ENCODE measurements around the gene ARHGAP44. TPM values are rescaled to one million over a fixed set of nuclear protein-coding genes. Genes with fewer than 3 reads are reported as not detected.

The ARHGAP44 gene
- total RNA-seq, 1 donor from 2014 or later = 6.5 TPM

DNA sequence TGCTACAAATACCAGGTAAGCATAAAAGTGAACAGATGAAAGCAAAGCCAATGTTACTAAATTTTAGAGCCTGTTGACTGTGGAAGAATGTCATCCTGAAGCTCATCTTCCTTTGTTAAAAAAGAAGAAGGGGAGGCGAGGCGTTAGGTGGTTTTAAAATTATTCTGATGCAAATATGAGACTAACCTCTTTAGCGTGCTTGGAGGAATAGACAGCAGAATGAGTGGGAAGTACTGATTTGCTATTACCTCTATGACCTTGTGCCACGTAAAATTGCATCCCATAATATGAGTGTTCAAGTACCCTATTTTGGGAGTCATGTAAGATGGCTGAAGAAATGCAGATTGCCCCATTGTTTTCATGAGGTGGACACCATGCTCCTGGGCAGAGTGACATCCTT lies 132.8 kb downstream of the ARHGAP44 start:
- DNase-seq (ENCODE audit: low read depth, low spot score) = no peak
- Mint-ChIP-seq H3K27me3 (ENCODE audit: low read depth) (no peaks in the 10 kb centered on the region), H3K9me3 (no peaks in the 10 kb centered on the region), H3K4me3 (no peak overlapping the region), H3K36me3 (ENCODE audit: low read depth) (peaks cover 12% of the 10 kb centered on the region), H3K27ac (ENCODE audit: unreplicated experiment) (no peak overlapping the region), H3K4me1 (no peaks in the 10 kb centered on the region)
- TF ChIP-seq, protein P1, sequence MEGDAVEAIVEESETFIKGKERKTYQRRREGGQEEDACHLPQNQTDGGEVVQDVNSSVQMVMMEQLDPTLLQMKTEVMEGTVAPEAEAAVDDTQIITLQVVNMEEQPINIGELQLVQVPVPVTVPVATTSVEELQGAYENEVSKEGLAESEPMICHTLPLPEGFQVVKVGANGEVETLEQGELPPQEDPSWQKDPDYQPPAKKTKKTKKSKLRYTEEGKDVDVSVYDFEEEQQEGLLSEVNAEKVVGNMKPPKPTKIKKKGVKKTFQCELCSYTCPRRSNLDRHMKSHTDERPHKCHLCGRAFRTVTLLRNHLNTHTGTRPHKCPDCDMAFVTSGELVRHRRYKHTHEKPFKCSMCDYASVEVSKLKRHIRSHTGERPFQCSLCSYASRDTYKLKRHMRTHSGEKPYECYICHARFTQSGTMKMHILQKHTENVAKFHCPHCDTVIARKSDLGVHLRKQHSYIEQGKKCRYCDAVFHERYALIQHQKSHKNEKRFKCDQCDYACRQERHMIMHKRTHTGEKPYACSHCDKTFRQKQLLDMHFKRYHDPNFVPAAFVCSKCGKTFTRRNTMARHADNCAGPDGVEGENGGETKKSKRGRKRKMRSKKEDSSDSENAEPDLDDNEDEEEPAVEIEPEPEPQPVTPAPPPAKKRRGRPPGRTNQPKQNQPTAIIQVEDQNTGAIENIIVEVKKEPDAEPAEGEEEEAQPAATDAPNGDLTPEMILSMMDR (conservative IDR thresholded peaks at IDR 0.05) = no peak

DNA sequence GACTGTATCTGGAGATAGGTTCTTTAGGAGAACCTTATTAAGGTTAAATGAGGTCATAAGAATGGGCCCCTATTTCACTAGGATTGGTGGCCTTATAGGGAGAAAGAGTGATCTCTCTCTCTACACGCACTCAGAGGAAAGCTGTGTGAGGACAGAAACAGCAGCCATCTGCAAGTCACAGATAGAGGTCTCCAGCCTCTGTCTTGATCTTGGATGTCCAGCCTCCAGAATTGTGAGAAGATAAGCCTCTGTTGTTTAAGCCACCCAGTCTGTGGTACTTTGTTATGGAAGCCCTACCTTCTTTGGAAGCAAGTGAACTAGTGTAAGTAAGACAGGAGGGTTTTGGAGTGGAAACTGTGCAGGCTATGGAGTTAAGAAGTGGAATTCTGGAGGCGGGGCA lies 135.3 kb downstream of the ARHGAP44 start:
- DNase-seq (ENCODE audit: low read depth, low spot score) = no peak
- Mint-ChIP-seq H3K36me3 (ENCODE audit: low read depth) (peaks cover 5% of the 10 kb centered on the region), H3K4me3 (no peak overlapping the region), H3K27ac (ENCODE audit: unreplicated experiment) (no peak overlapping the region), H3K4me1 (no peaks in the 10 kb centered on the region), H3K9me3 (no peaks in the 10 kb centered on the region), H3K27me3 (ENCODE audit: low read depth) (no peaks in the 10 kb centered on the region)
- TF ChIP-seq, protein P1 (conservative IDR thresholded peaks at IDR 0.05) = no peak

DNA sequence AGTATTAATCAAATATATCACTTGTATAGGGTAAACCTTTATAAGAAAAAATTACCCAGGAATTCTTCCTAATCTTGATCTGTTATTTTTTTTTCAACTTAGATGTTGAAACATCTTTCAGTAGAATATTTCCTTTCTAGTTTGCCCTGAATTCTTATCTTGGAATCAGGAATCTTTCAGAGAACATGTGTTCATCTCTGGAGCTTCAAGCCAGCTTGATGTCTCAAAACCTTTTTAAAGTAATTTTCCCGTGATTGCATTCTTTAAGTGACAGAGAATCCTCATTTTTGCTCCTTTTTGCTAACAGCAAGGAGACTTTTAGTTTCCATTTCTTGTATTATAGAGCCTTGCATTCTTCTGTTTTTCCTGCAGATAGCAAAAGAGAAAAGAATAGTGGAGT lies 137.7 kb downstream of the ARHGAP44 start:
- DNase-seq (ENCODE audit: low read depth, low spot score) = no peak
- H3K27me3 Mint-ChIP-seq (ENCODE audit: low read depth) = no peaks in the 10 kb centered on the region
- H3K27ac Mint-ChIP-seq (ENCODE audit: unreplicated experiment) = no peak overlapping the region
- TF ChIP-seq, protein P1 (conservative IDR thresholded peaks at IDR 0.05) = no peak
- H3K4me3 Mint-ChIP-seq = no peak overlapping the region
- H3K9me3 Mint-ChIP-seq = no peaks in the 10 kb centered on the region
- H3K4me1 Mint-ChIP-seq = no peaks in the 10 kb centered on the region
- peaks cover 2% of the 10 kb centered on the region for H3K36me3 Mint-ChIP-seq (ENCODE audit: low read depth)

DNA sequence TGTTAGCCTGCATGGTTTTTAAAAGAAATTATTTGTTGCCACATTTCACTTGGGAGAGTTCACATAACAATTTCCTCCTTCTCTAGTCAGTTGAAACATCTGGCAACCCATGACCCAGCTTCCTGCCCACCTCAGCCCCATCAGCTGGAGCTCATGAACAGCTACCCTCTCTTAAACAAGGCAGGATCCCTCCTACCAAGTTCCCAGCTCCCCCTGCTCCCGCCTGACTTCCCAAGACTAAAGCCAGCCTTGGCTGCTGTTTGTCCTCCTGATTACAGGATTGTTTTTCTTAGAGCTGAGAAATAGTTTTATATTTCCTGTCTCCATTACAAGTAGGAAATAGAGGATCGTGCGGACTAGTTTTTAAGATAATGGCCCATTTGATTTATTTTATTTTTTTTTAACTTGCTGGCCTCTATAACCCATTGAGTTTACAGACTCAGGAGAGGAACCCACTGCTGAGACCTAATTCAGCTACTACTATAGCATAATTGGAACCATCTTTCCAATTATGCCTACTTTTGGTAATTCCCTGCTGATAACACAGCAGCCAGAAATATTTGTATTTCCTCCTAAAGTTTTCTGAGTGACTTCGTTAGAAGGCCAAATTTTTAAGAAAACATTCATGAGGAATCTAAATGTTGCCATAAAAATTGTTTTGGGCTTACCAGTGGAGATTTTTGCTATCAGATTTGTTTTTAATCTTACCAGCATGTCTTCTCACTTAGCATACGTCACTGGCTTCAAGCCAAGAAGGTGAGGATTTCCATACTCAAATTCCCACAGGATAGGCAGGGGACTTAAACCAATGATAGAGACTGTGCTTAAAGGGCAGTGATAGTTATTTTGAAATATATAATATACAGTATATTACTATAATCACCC lies 138.5 kb downstream of the ARHGAP44 start:
- H3K27ac Mint-ChIP-seq (ENCODE audit: unreplicated experiment) = no peak overlapping the region
- no peaks in the 10 kb centered on the region for H3K27me3 Mint-ChIP-seq (ENCODE audit: low read depth)
- H3K4me1 Mint-ChIP-seq = no peaks in the 10 kb centered on the region
- no peak for DNase-seq (ENCODE audit: low read depth, low spot score)
- H3K4me3 Mint-ChIP-seq = no peak overlapping the region
- H3K36me3 Mint-ChIP-seq (ENCODE audit: low read depth) = peaks cover 2% of the 10 kb centered on the region
- TF ChIP-seq, protein P1 (conservative IDR thresholded peaks at IDR 0.05) = no peak
- H3K9me3 Mint-ChIP-seq = no peaks in the 10 kb centered on the region

DNA sequence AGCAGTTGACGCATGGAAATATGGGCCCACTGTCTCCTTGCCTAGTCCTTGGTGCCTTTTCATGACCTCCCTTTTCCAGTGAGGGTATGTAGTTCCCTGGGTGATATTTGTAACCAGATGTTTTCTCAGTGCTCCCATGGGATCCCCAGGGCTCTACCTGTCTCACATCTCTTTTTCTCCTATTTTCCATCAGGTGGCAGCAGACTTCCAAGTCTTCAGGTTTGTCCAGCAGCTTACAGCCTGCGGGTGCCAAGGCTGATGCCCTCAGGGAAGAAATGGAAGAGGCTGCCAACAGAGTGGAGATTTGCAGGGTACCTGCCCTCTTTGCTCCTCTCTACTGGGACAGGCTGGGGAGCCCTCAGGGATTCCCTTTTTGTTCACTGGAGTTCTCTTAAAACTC lies 139.4 kb downstream of the ARHGAP44 start:
- H3K27me3 Mint-ChIP-seq (ENCODE audit: low read depth) = no peaks in the 10 kb centered on the region
- no peak overlapping the region for H3K27ac Mint-ChIP-seq (ENCODE audit: unreplicated experiment)
- H3K9me3 Mint-ChIP-seq = no peaks in the 10 kb centered on the region
- H3K4me3 Mint-ChIP-seq = no peak overlapping the region
- H3K36me3 Mint-ChIP-seq (ENCODE audit: low read depth) = peaks cover 8% of the 10 kb centered on the region
- DNase-seq (ENCODE audit: low read depth, low spot score) = no peak
- TF ChIP-seq, protein P1 (conservative IDR thresholded peaks at IDR 0.05) = peak; percentile 19
- no peaks in the 10 kb centered on the region for H3K4me1 Mint-ChIP-seq
